Loucy (cell line): Measurements from ENCODE around the gene MARK1.

Source experiments
- H2AFZ ChIP-seq: fragments of 200-600 bp; sonication (generic); 2 replicates; pipeline ENCODE4 v1.6.0; 2016; ENCODE audit warnings: antibody characterized with exemption, mild to moderate bottlenecking, low read length, moderate library complexity
- H3F3A ChIP-seq: fragments of 200-600 bp; 2 replicates; pipeline ENCODE4 v1.6.0; 2016; ENCODE audit warnings: antibody characterized with exemption, low read depth, mild to moderate bottlenecking
- H3K27me3 ChIP-seq: fragments of 200-600 bp; sonication (generic); 2 replicates; pipeline ENCODE4 v1.6.1; 2014; ENCODE audit warnings: low read length, mild to moderate bottlenecking; ENCODE audit not compliant: insufficient read depth, poor library complexity, severe bottlenecking
- H3K36me3 ChIP-seq: fragments of 200-600 bp; sonication (generic); 2 replicates; pipeline ENCODE4 v1.6.1; 2016; ENCODE audit warnings: low read length; ENCODE audit not compliant: insufficient read depth
- H3K4me1 ChIP-seq: fragments of 200-600 bp; sonication (generic); 2 replicates; pipeline ENCODE4 v1.5.1; 2014; ENCODE audit warnings: low read length, mild to moderate bottlenecking; ENCODE audit not compliant: insufficient read depth, poor library complexity, severe bottlenecking
- H3K4me2 ChIP-seq: fragments of 200-600 bp; sonication (generic); 2 replicates; pipeline ENCODE4 v1.6.0; 2014; ENCODE audit warnings: antibody characterized with exemption, low read length, low read depth, mild to moderate bottlenecking; ENCODE audit not compliant: poor library complexity, severe bottlenecking
- H3K4me3 ChIP-seq: fragments of 200-600 bp; sonication (generic); 2 replicates; pipeline ENCODE4 v1.5.1; 2014; ENCODE audit warnings: low read length, mild to moderate bottlenecking, mixed read lengths; ENCODE audit not compliant: poor library complexity, severe bottlenecking
- H3K79me2 ChIP-seq: fragments of 200-600 bp; sonication (generic); 2 replicates; pipeline ENCODE4 v1.6.1; 2014; ENCODE audit warnings: low read length; ENCODE audit not compliant: insufficient read depth
- H3K9ac ChIP-seq: fragments of 200-600 bp; sonication (generic); 2 replicates; pipeline ENCODE4 v1.6.0; 2014; ENCODE audit warnings: mild to moderate bottlenecking, low read depth, low read length, moderate library complexity; ENCODE audit not compliant: poor library complexity, severe bottlenecking
- H3K9me2 ChIP-seq: fragments of 200-600 bp; sonication (generic); replicated peaks from 2 replicates; pipeline ENCODE4 v1.6.1; 2016; ENCODE audit warnings: low read depth, low read length, mixed read lengths
- H3K9me3 ChIP-seq: fragments of 200-600 bp; sonication (generic); 2 replicates; pipeline ENCODE4 v1.6.1; 2014; ENCODE audit warnings: mild to moderate bottlenecking, antibody characterized with exemption, low read length, low read depth; ENCODE audit not compliant: insufficient read depth
- H4K20me1 ChIP-seq: fragments of 200-600 bp; sonication (generic); 2 replicates; pipeline ENCODE4 v1.6.0; 2014; ENCODE audit warnings: antibody characterized with exemption, low read length, mild to moderate bottlenecking; ENCODE audit not compliant: insufficient read depth, poor library complexity, severe bottlenecking
- CTCF ChIP-seq: fragments of 200-600 bp; sonication (generic); conservative IDR thresholded peaks from 2 replicates; pipeline ENCODE4 v1.5.1; 2014; ENCODE audit warnings: mild to moderate bottlenecking, antibody characterized with exemption, low read length
- EZH2phosphoT487 ChIP-seq: fragments of 200-600 bp; IDR thresholded peaks from 2 replicates; pipeline ENCODE4 v1.6.1; 2018; ENCODE audit warnings: antibody characterized with exemption, mild to moderate bottlenecking, moderate library complexity, borderline replicate concordance

MARK1 gene

DNA sequence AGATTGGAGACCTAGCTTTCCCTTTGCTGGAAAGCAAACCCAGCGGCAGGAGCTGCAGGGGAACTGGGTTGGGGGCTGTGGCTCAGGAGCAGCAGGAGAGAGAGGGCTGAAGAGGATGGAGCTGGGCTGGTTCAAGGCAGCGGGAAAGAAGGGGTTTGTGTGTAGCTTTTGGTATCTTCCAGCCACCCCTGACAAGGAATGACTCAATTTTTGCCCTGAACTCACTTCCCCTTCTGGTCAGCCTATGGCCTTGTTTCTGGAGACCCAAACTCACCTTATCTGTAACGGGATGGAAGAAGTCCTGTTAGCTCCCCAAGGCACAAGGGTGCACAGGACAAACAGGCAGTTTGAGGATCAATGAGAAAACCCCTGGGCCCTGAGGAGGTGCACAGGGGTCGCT, 175.4 kb downstream of the MARK1 start:
- no peaks in the 10 kb centered on the region for H3K79me2 ChIP-seq
- H3K4me2 ChIP-seq = no peak overlapping the region
- TF ChIP-seq CTCF (no peak), EZH2phosphoT487 (no peak)
- H3K9ac ChIP-seq = no peak overlapping the region
- no peaks in the 10 kb centered on the region for H3F3A ChIP-seq
- H3K36me3 ChIP-seq = no peaks in the 10 kb centered on the region
- H3K4me1 ChIP-seq = no peaks in the 10 kb centered on the region
- no peak overlapping the region for H2AFZ ChIP-seq
- H3K4me3 ChIP-seq = no peak overlapping the region
- H3K9me2 ChIP-seq = no peaks in the 10 kb centered on the region
- H3K27me3 ChIP-seq = peaks cover 5% of the 10 kb centered on the region
- H4K20me1 ChIP-seq = no peaks in the 10 kb centered on the region
- H3K9me3 ChIP-seq = no peaks in the 10 kb centered on the region

- no peak overlapping the region for H2AFZ ChIP-seq
- no peak overlapping the region for H3K4me3 ChIP-seq
- no peaks in the 10 kb centered on the region for H3K9me2 ChIP-seq
- H3K9me3 ChIP-seq = no peaks in the 10 kb centered on the region
- H3K9ac ChIP-seq = no peak overlapping the region
- H3K4me2 ChIP-seq = no peak overlapping the region
- H3K27me3 ChIP-seq = no peaks in the 10 kb centered on the region
- H3K79me2 ChIP-seq = no peaks in the 10 kb centered on the region
- TF ChIP-seq CTCF = no peak
- no peak for TF ChIP-seq EZH2phosphoT487
- no peaks in the 10 kb centered on the region for H3K36me3 ChIP-seq
- H3K4me1 ChIP-seq = no peaks in the 10 kb centered on the region
- H3F3A ChIP-seq = no peaks in the 10 kb centered on the region
- H4K20me1 ChIP-seq = no peaks in the 10 kb centered on the region
These were observed 177.8 kb downstream of the MARK1 start for GRCh38 chr1:220705782-220706181.

DNA sequence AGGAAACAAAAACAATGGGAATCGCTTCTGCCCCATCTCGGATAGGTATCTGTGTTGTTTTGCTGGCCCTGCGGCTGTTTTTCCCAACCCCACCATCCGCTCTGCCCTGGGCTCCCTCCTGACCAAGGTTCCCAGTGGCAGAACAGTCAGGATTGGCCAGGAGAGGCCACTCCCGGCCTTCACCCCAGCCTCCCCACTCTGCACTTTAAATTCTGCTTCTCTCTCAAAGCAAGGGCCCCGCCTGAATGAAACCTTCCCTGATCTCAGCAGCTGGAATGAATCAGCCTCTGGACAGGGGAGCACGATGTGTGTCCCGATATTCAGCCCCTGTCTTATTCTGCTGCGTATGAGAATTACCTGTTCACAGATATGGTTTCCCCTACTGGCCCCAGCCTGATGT, 178.5 kb downstream of the MARK1 start:
- TF ChIP-seq CTCF (no peak), EZH2phosphoT487 (no peak)
- Histone ChIP-seq H3K4me2 (no peak overlapping the region), H3K36me3 (no peaks in the 10 kb centered on the region), H3K4me3 (no peak overlapping the region), H3K79me2 (no peaks in the 10 kb centered on the region), H3K9me2 (no peaks in the 10 kb centered on the region), H3F3A (no peaks in the 10 kb centered on the region), H3K27me3 (no peaks in the 10 kb centered on the region), H4K20me1 (no peaks in the 10 kb centered on the region), H3K9ac (no peak overlapping the region), H2AFZ (no peak overlapping the region), H3K9me3 (no peaks in the 10 kb centered on the region), H3K4me1 (no peaks in the 10 kb centered on the region)
